SK-N-SH (cell line): ENCODE measurements around the gene ERC1.

Experiments
- CTCF ChIP-seq: fragments of 200-600 bp; sonication (generic); IDR thresholded peaks from 2 replicates; pipeline ENCODE4 v1.6.1; 2017; ENCODE audit warnings: antibody characterized with exemption, mild to moderate bottlenecking, moderate library complexity
- EZH2phosphoT487 ChIP-seq: fragments of 200-600 bp; sonication (generic); IDR thresholded peaks from 2 replicates; pipeline ENCODE4 v1.6.1; 2017; ENCODE audit warnings: low read depth, mixed run types, mild to moderate bottlenecking, antibody characterized with exemption, moderate library complexity, borderline replicate concordance
- JUND ChIP-seq: IDR thresholded peaks from 2 replicates; pipeline ENCODE4 v1.4.0; 2012
- MAX ChIP-seq: IDR thresholded peaks from 2 replicates; pipeline ENCODE4 v1.4.0; 2012; ENCODE audit warnings: low read depth
- PBX3 ChIP-seq: IDR thresholded peaks from 2 replicates; pipeline ENCODE4; 2012
- POLR2AphosphoS5 ChIP-seq: IDR thresholded peaks from 2 replicates; pipeline ENCODE4 v1.6.1; 2012; ENCODE audit warnings: low read depth, low read length
- RFX5 ChIP-seq: IDR thresholded peaks from 2 replicates; pipeline ENCODE4 v1.6.1; 2012; ENCODE audit warnings: mild to moderate bottlenecking, improper control_type of control experiment, low read length
- TAF1 ChIP-seq: IDR thresholded peaks from 2 replicates; pipeline ENCODE4 v1.6.1; 2012; ENCODE audit warnings: low read depth, mild to moderate bottlenecking, low read length, moderate library complexity, borderline replicate concordance
- TEAD4 ChIP-seq: IDR thresholded peaks from 2 replicates; pipeline ENCODE4 v1.4.0; 2012; ENCODE audit warnings: mild to moderate bottlenecking, borderline replicate concordance; ENCODE audit not compliant: insufficient read depth
- YY1 ChIP-seq: IDR thresholded peaks from 2 replicates; pipeline ENCODE4 v1.4.0; 2012; ENCODE audit warnings: low read depth, mild to moderate bottlenecking

GRCh38 chr12:1170411-1170810, 179.4 kb downstream of the ERC1 start:
- TF ChIP-seq CTCF (no peak), RFX5 (no peak), YY1 (no peak), EZH2phosphoT487 (no peak), PBX3 (no peak), MAX (no peak), JUND (no peak), TEAD4 (no peak), TAF1 (no peak), POLR2AphosphoS5 (no peak)
